ENCODE data around the gene IQUB.

GRCh38 chr7:123569352-123570010 is 35.1 kb upstream of the IQUB start:
- TF ChIP-seq CTCF (IDR thresholded peaks at IDR 0.05; ENCODE audit: extremely low read depth in 1 of 2, insufficient read depth in 1 of 2, low read depth in 1 of 2, low read length in 2 of 2) (no peak), MYC (IDR thresholded peaks at IDR 0.05; ENCODE audit: low read depth, low read length) (no peak), POLR2A (IDR thresholded peaks at IDR 0.05; ENCODE audit: low read depth, low read length) (no peak), POLR2AphosphoS5 (IDR thresholded peaks at IDR 0.05; ENCODE audit: insufficient read depth, low read depth, low read length) (no peak), MAX (IDR thresholded peaks at IDR 0.05; ENCODE audit: insufficient read depth, insufficient read length) (no peak), JUN (IDR thresholded peaks at IDR 0.05; ENCODE audit: borderline replicate concordance, insufficient read depth, insufficient read length, low read depth) (no peak)

All from endothelial cell of umbilical vein (primary cell).